GM12801 (cell line): ENCODE measurements around the gene LIN7A.

Experiments used
- TF ChIP-seq, protein P1 (sequence below): IDR thresholded peaks from one replicate; pipeline ENCODE4 v1.5.1; 2011; ENCODE audit warnings: control low read depth; ENCODE audit not compliant: insufficient read length; ENCODE audit errors: extremely low read depth

LIN7A gene

DNA sequence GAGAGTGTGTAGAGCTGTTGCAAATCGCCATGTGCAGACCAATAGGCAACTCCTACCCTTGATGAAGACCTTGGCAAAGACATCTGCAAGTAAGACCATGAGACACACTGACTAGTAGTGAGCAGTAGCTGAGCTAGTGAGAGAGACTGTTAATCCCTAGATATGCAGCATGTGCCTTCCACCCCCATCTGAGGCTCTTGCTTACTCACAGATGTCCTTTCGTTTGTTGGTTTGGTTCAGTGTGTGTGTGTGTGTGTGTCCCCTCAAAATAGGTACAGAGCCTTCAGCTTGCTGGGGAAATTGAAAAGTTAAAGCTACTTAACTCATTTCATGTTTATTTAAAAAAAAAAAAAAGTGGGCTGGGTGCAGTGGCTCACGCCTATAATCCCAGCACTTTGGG lies 183.5 kb downstream of the LIN7A start:
- TF ChIP-seq, protein P1, sequence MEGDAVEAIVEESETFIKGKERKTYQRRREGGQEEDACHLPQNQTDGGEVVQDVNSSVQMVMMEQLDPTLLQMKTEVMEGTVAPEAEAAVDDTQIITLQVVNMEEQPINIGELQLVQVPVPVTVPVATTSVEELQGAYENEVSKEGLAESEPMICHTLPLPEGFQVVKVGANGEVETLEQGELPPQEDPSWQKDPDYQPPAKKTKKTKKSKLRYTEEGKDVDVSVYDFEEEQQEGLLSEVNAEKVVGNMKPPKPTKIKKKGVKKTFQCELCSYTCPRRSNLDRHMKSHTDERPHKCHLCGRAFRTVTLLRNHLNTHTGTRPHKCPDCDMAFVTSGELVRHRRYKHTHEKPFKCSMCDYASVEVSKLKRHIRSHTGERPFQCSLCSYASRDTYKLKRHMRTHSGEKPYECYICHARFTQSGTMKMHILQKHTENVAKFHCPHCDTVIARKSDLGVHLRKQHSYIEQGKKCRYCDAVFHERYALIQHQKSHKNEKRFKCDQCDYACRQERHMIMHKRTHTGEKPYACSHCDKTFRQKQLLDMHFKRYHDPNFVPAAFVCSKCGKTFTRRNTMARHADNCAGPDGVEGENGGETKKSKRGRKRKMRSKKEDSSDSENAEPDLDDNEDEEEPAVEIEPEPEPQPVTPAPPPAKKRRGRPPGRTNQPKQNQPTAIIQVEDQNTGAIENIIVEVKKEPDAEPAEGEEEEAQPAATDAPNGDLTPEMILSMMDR: no peak

DNA sequence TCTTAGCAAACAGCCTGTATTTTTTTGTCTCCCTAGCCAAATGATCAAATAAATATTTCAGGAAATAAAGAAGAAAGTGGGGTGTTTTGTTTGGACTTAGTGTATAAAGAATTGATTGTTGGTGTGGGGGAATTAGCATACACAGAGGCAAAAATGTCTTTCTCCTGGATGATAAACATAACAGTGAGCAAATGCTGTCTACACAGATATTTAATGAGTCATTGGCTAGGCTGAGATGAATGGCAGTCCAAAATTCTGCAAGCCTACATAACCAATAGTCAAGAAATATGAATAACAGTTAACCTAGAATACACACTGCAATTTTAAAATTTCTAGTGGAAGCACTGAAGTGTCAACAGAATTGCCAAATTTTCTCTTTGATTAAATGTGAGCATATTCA lies 185.3 kb downstream of the LIN7A start:
- TF ChIP-seq, protein P1: no peak

DNA sequence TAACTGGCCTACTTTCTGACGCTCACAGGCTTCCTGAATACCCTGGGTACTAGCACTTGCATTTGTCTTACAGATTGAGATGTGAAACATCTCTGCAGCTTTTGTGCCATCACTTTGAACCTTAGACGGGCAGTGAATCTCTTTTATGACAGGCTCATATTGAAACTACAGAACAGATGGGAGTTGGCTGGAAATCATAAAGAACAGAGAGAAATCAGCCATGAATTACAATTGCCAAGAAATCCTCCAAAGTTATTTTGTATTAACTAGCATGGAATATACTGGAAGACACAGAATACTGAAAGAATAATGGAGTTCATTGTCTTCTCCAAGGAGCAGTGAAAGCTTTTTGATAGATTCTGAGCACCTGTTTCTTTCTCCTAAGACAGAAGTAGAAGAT lies 188.3 kb downstream of the LIN7A start:
- TF ChIP-seq, protein P1: no peak

DNA sequence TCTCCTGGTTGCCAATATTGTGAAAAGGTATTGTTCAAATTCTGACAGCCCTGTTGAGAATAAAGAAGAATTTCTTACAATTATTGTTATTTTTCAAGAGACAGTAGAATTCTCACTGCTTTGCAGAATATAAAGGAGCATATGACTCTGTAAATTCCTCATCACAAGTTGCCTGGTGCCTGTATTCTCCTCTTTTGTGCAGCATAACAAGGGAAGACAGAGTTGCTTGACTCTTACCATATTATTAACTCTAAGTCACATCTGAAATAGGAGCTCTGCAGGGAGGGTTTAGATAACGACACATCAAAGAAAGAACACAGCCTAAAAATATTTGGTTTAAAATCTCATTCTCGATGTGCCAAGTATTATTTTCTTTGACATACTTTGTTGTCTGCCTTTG lies 189.9 kb downstream of the LIN7A start:
- TF ChIP-seq, protein P1: no peak

DNA sequence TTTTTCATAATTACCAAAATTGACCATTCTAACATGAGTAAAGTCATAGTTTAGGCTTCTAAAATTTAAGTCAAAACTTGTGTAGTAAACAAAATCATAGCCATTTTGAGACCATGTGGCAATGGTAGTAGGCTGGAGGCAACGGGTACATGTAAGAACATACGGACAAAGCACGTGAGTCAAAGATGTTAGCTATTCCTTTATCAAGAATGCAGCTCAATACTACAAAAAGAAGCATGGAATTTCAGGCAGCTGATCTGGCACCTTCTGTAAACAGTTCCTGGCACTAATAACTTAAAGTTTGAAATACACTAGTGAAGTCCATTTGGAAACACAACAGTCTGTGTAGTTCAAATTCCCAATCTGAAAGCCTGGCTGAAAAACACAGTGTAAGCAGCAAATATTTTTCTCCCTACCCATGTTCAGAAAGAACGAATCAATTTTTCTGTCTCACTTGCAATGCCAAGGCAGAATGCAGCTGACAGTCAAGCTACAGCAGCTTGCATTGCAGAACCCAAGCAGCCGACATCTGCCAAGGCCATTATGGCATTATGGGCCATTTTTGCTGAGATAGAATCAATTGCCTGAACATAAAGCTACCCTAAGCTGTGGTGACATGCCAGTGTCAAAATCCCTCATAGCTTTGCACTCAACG lies 191.8 kb downstream of the LIN7A start:
- TF ChIP-seq, protein P1: no peak
